Activated CD8-positive, alpha-beta memory T cell treated with anti-CD3 and anti-CD28 coated beads, Interleukin-2, amount 50 U/mL, for 4 hours (primary cell): ENCODE measurements around the gene TPRG1.
A peak's percentile ranks its signal among the peaks of the same experiment; 100 is the strongest.
"Not testable (repeated sequence)": the region's sequence is repeated elsewhere in the genome, so short reads cannot be mapped to it uniquely, and the experiment has no call there.

Experiments
- DNase-seq: peaks from one replicate; pipeline ENCODE4 v3.0.0-alpha.2; 2020

Gene TPRG1

DNA sequence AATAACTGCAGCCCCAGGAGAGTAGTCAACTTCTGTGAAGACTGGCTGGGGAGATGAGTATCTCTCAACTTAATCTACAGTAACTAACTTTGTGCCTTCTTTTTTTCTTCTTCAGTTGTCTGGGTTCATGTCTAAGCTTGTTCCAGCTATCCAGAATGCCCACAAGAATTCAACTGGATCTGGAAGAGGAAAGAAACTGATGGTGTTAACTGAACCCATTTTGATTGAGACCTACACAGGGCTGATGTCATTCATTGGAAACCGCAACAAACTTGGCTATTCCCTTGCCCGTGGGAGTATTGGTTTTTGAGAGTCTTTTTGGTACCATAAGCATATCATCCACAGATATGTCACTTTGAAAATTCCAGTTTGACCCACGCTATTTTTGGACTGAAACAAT lies 148.7 kb downstream of the TPRG1 start:
- no peak for DNase-seq

DNA sequence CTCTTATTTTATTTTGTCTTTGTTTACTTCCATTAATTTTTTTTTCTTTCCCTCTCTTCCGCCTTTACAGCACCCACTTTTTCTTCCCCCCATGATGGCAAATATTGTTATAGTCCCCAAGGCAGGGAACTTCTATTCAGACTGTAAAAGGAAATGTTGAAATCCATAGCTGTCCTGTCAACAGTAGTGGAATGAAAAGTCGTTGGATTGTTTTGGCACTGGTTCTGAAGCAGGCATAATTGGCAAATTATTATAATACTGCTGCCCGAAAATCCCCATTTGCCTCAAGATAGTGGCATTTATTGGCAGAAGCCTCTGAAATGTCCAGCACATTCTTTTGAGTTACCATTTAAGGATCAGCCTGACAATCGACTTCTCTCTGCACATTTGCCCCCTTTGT lies 150.6 kb downstream of the TPRG1 start:
- no peak for DNase-seq

DNA sequence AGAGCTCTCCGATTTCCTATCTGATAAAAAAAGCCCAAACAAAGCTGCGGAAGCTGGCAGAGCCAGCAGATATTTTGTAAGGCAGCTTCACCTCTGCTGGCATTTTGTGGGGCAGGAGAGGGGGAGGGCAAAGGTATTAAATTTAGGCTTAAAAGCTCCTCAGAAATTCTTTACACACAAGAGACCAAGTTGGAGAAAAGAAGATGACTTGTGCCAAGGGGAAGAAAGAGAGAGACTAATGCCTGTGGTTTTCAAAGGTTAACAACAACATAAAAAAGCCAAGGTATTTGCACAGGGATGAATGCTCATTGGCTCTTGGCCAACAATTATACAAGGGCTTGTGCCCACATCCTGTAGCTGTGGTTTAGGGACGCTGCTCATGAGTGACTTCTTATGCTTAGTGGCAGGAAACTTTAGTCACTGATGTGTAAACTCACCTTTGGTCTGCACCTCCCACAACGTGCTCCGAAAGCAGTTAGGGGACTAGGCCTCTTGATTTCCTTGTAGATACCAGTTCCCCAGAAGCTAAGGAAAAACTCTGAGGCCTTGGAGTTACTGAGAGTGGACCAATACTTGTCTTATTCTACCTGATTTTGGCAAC lies 152.9 kb downstream of the TPRG1 start:
- peak; percentile 68 for DNase-seq

GRCh38 chr3:189325454-189325853 lies 153.7 kb downstream of the TPRG1 start:
- no peak for DNase-seq

DNA sequence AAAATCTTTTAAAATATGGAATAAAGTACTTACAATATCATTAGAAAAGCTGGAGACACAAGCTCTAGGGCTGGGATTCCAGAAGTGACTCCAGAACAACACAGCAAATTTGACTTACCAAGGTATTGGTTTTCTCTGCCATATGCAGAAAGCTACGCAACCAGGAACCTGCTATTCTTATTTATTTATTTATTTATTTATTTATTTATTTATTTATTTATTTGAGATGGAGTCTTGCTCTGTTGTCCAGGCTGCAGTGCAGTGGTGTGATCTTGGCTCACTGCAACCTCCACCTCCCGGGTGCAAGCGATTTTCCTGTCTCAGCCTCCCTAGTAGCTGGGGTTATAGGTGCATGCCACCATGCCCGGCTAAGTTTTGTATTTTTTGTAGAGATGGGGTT lies 157.9 kb downstream of the TPRG1 start:
- DNase-seq, result not testable (repeated sequence)

- DNase-seq, result no peak
Observed at GRCh38 chr3:189330066-189330465, 158.3 kb downstream of the TPRG1 start.

DNA sequence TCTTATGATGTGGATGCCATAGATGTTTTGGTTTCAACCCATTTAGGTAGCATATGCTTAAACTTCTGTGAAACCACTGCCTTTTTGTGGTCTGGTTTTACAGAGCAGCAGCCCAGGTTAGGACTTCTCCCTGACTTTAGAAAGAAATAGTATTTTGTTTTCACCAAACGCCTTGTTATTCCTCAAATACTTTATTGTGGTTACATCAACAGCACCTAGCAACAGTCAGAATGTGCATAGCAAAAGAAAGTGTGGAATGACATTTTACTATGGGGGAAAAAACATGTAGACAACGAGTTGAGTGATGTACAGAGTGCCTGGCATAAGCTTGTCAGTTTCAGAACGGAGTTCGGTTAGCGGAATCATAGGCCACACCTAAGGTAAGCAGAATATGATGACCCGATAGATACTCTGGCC lies 159.2 kb downstream of the TPRG1 start:
- DNase-seq, result no peak

DNA sequence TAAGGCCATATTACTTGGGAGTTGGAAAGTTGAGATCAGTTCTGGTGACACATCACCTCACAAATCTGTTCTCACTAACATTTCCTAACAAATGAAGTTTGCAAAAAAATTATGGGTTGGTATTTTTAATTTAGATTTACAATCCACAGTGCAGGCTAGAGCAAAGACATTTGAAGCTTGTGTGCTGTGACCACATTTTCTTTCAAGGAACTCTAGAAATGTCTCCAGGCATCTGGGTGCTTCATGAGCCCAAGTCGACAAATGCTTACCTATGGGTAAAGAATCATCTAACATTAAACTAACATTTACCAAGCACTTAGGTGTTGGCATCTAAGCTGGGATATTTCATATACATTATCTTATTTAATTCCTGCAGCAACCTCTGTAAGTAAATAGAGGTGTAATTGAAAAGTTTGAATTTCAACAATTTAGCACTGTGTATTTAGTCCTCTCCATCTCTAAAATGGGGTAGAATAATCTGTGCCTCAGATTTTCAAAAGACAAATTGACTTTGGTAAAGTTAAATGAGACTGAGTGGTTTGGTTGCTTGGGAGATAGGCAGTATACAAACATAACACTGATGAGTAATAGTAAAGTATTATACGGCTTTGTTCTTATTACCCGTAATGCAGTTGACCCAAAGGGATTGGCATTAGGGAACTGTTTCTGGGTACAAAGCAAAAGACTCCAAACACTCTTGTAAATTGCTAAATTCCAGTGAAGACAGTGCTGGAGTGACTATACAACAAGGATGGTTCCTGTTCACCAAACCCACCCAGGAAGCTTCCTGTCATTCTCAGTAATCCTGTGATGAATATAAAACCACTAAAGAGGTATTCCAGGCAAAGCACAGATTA lies 162.5 kb downstream of the TPRG1 start:
- no peak for DNase-seq

- DNase-seq, result no peak
Observed at GRCh38 chr3:189337673-189338091, 165.9 kb downstream of the TPRG1 start.

GRCh38 chr3:189338366-189338765 lies 166.6 kb downstream of the TPRG1 start:
- no peak for DNase-seq

- DNase-seq, result no peak
Observed at GRCh38 chr3:189339996-189340395, 168.2 kb downstream of the TPRG1 start.

DNA sequence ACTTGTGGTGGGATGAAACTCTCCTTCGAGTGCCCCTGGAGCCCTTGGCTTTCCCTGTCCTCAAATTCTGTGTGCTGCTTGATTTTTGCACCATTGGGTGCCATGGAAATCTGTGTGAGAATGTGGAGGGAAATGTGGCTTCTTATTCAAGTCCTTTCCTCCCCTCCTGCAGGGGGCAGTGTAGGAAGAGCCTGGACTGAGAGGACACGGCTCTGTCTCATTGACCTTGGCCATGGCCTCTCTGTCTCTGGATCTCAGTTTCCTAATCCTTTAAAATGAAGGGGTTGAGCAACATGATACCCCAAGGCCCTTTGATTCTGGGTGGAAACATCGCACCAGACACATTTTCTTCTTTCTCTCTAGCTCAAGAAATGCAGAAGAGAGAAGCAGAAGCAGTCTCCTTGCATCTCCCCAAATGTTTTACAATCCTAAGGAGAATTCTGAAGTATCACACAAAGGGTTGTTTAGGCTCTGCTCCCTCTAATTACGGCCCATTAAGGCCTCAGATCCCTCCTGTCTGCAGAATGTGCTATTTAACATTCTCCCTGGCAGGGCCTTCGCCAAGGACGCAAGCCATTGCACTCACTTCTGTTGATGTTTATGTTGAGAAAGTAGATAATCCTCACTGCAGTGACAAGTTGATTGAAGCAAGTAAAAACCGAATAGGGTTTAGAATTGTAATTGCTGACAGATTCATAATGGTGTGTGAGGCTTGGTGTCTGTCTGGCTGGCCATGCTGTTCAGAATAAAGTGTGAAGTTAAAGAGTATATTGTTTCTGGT lies 169.1 kb downstream of the TPRG1 start:
- DNase-seq, result no peak

GRCh38 chr3:189342811-189343210 lies 171.0 kb downstream of the TPRG1 start:
- DNase-seq, result no peak

DNA sequence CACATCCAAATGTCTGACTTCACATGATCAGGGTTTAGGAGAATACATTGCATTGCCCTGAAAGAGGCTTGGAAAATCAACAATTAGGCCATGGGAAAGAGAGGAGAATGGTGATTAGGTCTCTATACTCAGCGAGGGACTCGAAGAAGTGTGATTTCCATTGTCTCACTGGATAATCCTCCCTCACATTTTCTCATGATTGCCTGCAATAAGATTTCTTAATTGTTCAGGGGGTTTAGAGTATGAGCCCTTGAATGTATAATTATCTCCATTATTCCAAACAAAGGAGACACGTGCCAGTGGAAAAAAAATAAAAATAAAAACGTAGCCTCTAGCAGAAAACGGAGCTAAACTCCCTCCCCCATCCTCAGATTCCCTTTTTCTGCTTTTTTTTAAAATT lies 173.2 kb downstream of the TPRG1 start:
- no peak for DNase-seq

- DNase-seq, result no peak
Observed at GRCh38 chr3:189349772-189350171, 178.0 kb downstream of the TPRG1 start.

GRCh38 chr3:189353318-189353965 lies 181.7 kb downstream of the TPRG1 start:
- no peak for DNase-seq

DNA sequence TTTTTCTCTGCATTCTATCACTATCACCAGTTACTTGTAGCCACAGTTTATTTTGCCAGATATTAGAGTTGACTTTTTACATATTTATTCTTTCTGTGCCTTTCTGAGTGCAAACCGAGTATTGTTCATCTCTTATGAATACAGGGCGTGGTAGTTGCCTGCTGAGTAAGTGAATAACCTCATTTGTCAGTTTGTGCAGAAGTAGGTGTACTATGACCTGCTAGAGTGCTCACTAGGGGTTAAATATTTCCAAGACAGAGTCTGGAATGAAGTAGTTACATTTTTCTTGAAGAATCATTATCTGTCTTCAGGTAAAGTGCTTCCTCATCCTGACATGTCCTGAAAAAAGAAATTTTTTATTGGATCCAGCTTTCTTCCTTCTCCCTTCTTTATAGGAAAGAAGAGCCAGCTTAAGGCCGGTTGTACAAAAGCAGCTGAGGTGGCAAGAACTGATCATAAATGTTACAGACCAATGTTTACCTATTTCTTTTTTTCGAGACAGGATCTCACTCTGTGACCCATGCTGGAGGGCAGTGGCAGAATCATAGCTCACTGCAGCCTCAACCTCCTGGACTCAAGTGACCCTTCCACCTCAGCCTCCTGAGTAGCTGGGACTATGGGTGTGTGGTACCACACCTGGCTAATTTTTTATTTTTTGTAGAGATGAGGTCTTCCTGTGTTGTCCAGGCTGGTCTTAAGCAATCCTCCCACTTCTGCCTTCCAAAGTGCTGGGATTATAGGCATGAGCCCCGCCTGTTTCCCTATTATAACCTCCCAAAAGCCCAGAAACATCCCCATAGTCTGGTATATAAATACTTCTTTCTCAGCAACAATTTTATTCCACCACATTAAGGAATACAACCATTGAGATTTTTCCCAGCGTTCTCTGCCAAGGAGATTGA lies 182.5 kb downstream of the TPRG1 start:
- DNase-seq, result no peak

- no peak for DNase-seq
Observed at GRCh38 chr3:189355115-189355480, 183.3 kb downstream of the TPRG1 start.

- peak; percentile 40 for DNase-seq
Observed at GRCh38 chr3:189355481-189356201, 183.9 kb downstream of the TPRG1 start.

DNA sequence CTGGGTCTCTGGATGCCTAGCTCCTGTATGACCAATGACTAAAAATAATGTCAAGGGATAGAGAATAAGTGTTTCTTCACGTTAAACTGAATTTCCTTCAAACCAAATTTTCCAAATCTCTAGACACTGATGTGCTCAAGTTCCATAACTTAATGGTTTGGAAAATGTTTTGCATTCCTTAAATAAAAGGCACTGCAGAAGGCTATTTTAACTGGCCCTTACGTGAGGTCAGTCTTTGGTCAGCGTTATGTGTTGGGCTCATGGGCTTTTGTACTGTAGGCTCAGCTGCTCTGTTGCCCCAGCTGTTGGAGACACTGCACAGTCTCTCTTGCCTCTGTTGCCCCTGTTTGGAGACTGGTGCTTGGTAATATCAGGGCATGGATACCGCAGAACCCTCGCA lies 188.5 kb downstream of the TPRG1 start:
- no peak for DNase-seq

GRCh38 chr3:189361103-189361835 lies 189.5 kb downstream of the TPRG1 start:
- DNase-seq, result no peak
